Stomach (tissue), 9 donors: ENCODE data around the gene S100A5. TPM values are rescaled to one million over a fixed set of nuclear protein-coding genes. Genes with fewer than 3 reads are reported as not detected.

ENCODE experiments used
- DNase-seq, 2 donors: peaks; one replicate each; pipeline versions ENCODE4 v3.0.0 to v3.0.0-alpha.2; 2013 to 2019
- H3K27ac ChIP-seq, 5 donors: fragments of 200-600 bp in 4 of 5; sonication (generic) in 4 of 5; one replicate each; pipeline ENCODE4 v1.5.1; 2013 to 2019; ENCODE audit warnings: mild to moderate bottlenecking in 1 of 5, moderate library complexity in 1 of 5
- H3K27me3 ChIP-seq, 3 donors: fragments of 200-600 bp; sonication (generic); one replicate each; pipeline ENCODE4 v1.5.1; 2017 to 2019; ENCODE audit warnings: mixed run types in 1 of 3
- H3K36me3 ChIP-seq, 4 donors: fragments of 200-600 bp; sonication (generic); 1 replicate in 3 of 4; 2 replicates in 1 of 4; pipeline ENCODE4 v1.5.1; 2016 to 2019
- H3K4me1 ChIP-seq, 4 donors: fragments of 200-600 bp; sonication (generic); one replicate each; pipeline ENCODE4 v1.5.1; 2016 to 2019
- H3K4me3 ChIP-seq, 4 donors: fragments of 200-600 bp; sonication (generic) in 3 of 4; one replicate each; pipeline ENCODE4 v1.5.1; 2016 to 2019; ENCODE audit warnings: mild to moderate bottlenecking in 1 of 4
- H3K9me3 ChIP-seq, 4 donors: fragments of 200-600 bp; sonication (generic); one replicate each; pipeline ENCODE4 v1.5.1; 2016 to 2019
- CTCF ChIP-seq, 7 experiments: fragments of 450-650 bp in 4 of 7; fragments of 200-600 bp in 3 of 7; sonication (generic) in 3 of 7; IDR thresholded peaks; one replicate each; pipeline ENCODE4 v1.5.1; 2016 to 2019; ENCODE audit warnings: antibody characterized with exemption in 7 of 7, control low read depth in 2 of 7, mild to moderate bottlenecking in 1 of 7
- EP300 ChIP-seq: sonication (generic); formaldehyde crosslinking; IDR thresholded peaks from one replicate; pipeline ENCODE4 v1.6.1; 2017; ENCODE audit warnings: antibody characterized with exemption
- POLR2A ChIP-seq, 4 donors: fragments of 450-650 bp; IDR thresholded peaks; one replicate each; pipeline ENCODE4 v1.6.1; 2016; ENCODE audit warnings: antibody characterized with exemption in 4 of 4, control low read depth in 2 of 4, mild to moderate bottlenecking in 1 of 4, moderate library complexity in 1 of 4
- POLR2AphosphoS5 ChIP-seq, 3 donors: sonication (generic); formaldehyde crosslinking; IDR thresholded peaks; one replicate each; pipeline ENCODE4 v1.6.1; 2016; ENCODE audit warnings: antibody characterized with exemption in 3 of 3
- WGBS, 5 donors: extraction: QIAGEN DNeasy Blood & Tissue Kit in 3 of 5; methylation state at CpG; one replicate each; pipeline versions ENCODE4 v1.1.5 to v1.1.7; 2013 to 2018; 5-methylcytosine and 5-hydroxymethylcytosine counted together
- intact Hi-C: fragments of 100-400 bp; cut with DNase I; formaldehyde crosslinking; loops from one replicate; pipeline ENCODE4 v1.15.1; 2023; ENCODE audit warnings: low total_unique reads
- polyA plus RNA-seq, 3 donors: library from polyadenylated mRNA; stranded (reverse); fragments of 200-250 nt; gene quantifications; one replicate each; pipeline ENCODE4 v1.2.3, GENCODE V29; 2013
- total RNA-seq, 5 donors: library from RNA; depleted of rRNA; stranded (reverse); fragments of >200 nt; gene quantifications; one replicate each; pipeline versions ENCODE4 v1.1.0 to v1.2.3, GENCODE V29; 2014 to 2016
- donor health status: healthy with polysubstance abuse.
- donor health status: Bipolar disorder and iron deficiency.
- donor health status: healthy.

The S100A5 gene
- total and polyA plus RNA-seq, 8 donors, result not detected

- no peak overlapping the region for H3K4me3 ChIP-seq
- intact Hi-C loops, result loop anchor here (5.0 kb wide), 1 partner anchor 141 kb away; no protein-coding TSS in a partner anchor
- no peak for TF ChIP-seq CTCF (IDR thresholded peaks at IDR 0.05)
- no peak overlapping the region for H3K27ac ChIP-seq
- no peaks in the 10 kb centered on the region for H3K9me3 ChIP-seq
- H3K36me3 ChIP-seq, result no peaks in the 10 kb centered on the region
- peaks cover 0 to 11% (median 0%) of the 10 kb centered on the region in 3 donors for H3K27me3 ChIP-seq
- no peak for DNase-seq
- H3K4me1 ChIP-seq, result peaks cover 0 to 16% (median 6%) of the 10 kb centered on the region in 4 donors
- WGBS, 5 donors, result 65 to 84% (median 72%) methylated on average over 6 of the region's 6 CpGs
Observed at GRCh38 chr1:153493343-153493960, 47.3 kb downstream of the S100A5 start.

GRCh38 chr1:153490272-153491051 is 50.3 kb downstream of the S100A5 start:
- DNase-seq, result peak; percentile 45 to 76
- H3K27me3 ChIP-seq, result peaks cover 0 to 4% (median 0%) of the 10 kb centered on the region in 3 donors
- peaks cover 0 to 19% (median 8%) of the 10 kb centered on the region in 4 donors for H3K4me1 ChIP-seq
- 40 to 60% (median 45%) methylated on average over 12 of the region's 12 CpGs for WGBS, 5 donors
- TF ChIP-seq CTCF (IDR thresholded peaks at IDR 0.05), result no peak
- peak; percentile 35 to 37 (median 36) for TF ChIP-seq POLR2AphosphoS5 (IDR thresholded peaks at IDR 0.05)
- TF ChIP-seq POLR2A (IDR thresholded peaks at IDR 0.05), result no peak
- TF ChIP-seq EP300, result no peak
- no peaks in the 10 kb centered on the region for H3K9me3 ChIP-seq
- H3K4me3 ChIP-seq, result no peak overlapping the region
- no peaks in the 10 kb centered on the region for H3K36me3 ChIP-seq
- peak overlapping the region; percentile 6 to 81 (median 60) for H3K27ac ChIP-seq
- intact Hi-C loops, result loop anchor here (5.0 kb wide), 1 partner anchor 138 kb away; no protein-coding TSS in a partner anchor

DNA sequence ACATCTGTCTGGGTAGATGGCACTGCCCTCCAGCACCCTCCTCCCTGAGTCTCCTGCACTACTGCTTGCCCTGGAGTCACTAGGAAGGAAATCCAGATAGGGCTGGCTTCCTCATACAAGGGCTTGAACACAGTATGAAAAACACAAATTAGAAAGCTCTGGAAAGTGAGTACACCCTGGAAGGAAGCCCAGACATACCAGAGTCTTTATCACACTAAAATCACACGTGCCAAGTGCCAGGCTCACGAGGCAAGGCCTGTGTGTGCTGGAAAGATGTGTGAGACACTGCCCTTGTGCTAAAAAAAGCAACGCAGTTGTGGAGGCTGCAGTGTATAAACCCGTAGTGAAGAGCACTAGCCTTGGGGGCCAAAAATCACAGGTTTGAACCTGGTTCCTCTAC is 52.0 kb downstream of the S100A5 start:
- WGBS, 5 donors, result 12 to 30% (median 17%) methylated on average over 4 of the region's 4 CpGs
- peak in 1 of 2 donors; percentile 60 for DNase-seq
- Histone ChIP-seq H3K27ac (peak overlapping the region in 1 of 5 donors; percentile 81), H3K36me3 (no peaks in the 10 kb centered on the region), H3K4me3 (no peak overlapping the region), H3K4me1 (peaks cover 0 to 19% (median 6%) of the 10 kb centered on the region in 4 donors), H3K9me3 (no peaks in the 10 kb centered on the region), H3K27me3 (peaks cover 0 to 15% (median 0%) of the 10 kb centered on the region in 3 donors)
- TF ChIP-seq POLR2A (IDR thresholded peaks at IDR 0.05) (no peak), POLR2AphosphoS5 (IDR thresholded peaks at IDR 0.05) (peak in 1 of 3 donors; percentile 70)
- intact Hi-C loops, result no loop called here

GRCh38 chr1:153487707-153488106 is 53.0 kb downstream of the S100A5 start:
- Histone ChIP-seq H3K4me3 (no peak overlapping the region), H3K27ac (peak overlapping the region in 1 of 5 donors; percentile 81), H3K27me3 (peaks cover 0 to 26% (median 0%) of the 10 kb centered on the region in 3 donors), H3K9me3 (no peaks in the 10 kb centered on the region), H3K36me3 (no peaks in the 10 kb centered on the region), H3K4me1 (peaks cover 0 to 19% (median 6%) of the 10 kb centered on the region in 4 donors)
- TF ChIP-seq POLR2A (IDR thresholded peaks at IDR 0.05), result no peak
- no peak for TF ChIP-seq CTCF (IDR thresholded peaks at IDR 0.05)
- TF ChIP-seq EP300, result no peak
- no peak for TF ChIP-seq POLR2AphosphoS5 (IDR thresholded peaks at IDR 0.05)
- intact Hi-C loops, result no loop called here
- 92 to 100% (median 98%) methylated on average over 2 of the region's 2 CpGs for WGBS, 5 donors
- DNase-seq, result no peak

Other genes starting within 250 kb of the S100A5 start
- gene PGLYRP3, start 228.0 kb downstream of the S100A5 start, total RNA-seq, result not detected
- 1 to 10 TPM in 1 of 3 donors, not detected in 2; 1.6 TPM for gene PGLYRP3, start 228.0 kb downstream of the S100A5 start, polyA plus RNA-seq
- gene PGLYRP4, start 192.1 kb downstream of the S100A5 start, total RNA-seq, result not detected
- gene PGLYRP4, start 192.1 kb downstream of the S100A5 start, polyA plus RNA-seq, result 1 to 10 TPM in 1 of 3 donors, not detected in 2; 4.3 TPM
- 100 to 1,000 TPM in 3 of 5 donors, 10 to 100 TPM in 1, not detected in 1; 17.4 to 298 (median 146) TPM for gene S100A9, start 183.1 kb downstream of the S100A5 start, total RNA-seq
- 1,000 to 10,000 TPM in 1 of 3 donors, 100 to 1,000 TPM in 2; 276 to 9,878 (median 780) TPM for gene S100A9, start 183.1 kb downstream of the S100A5 start, polyA plus RNA-seq
- 1 to 10 TPM in 1 of 5 donors, not detected in 4; 9.0 TPM for gene S100A12, start 165.3 kb downstream of the S100A5 start, total RNA-seq
- gene S100A12, start 165.3 kb downstream of the S100A5 start, polyA plus RNA-seq, result 10 to 100 TPM in 2 of 3 donors, 1 to 10 TPM in 1; 8.2 to 58.3 (median 23.5) TPM
- 10 to 100 TPM in 4 of 5 donors, not detected in 1; 16.8 to 86.4 (median 38.1) TPM for gene S100A8, start 149.9 kb downstream of the S100A5 start, total RNA-seq
- over 10,000 TPM in 1 of 3 donors, 100 to 1,000 TPM in 2; 144 to 21,822 (median 281) TPM for gene S100A8, start 149.9 kb downstream of the S100A5 start, polyA plus RNA-seq
- not detected for gene S100A7A, start 124.4 kb downstream of the S100A5 start, total RNA-seq
- gene S100A7A, start 124.4 kb downstream of the S100A5 start, polyA plus RNA-seq, result under 1 TPM in 1 of 3 donors, not detected in 2; 0.20 TPM
- not detected for gene S100A7, start 80.3 kb downstream of the S100A5 start, total RNA-seq
- gene S100A7, start 80.3 kb downstream of the S100A5 start, polyA plus RNA-seq, result 100 to 1,000 TPM in 1 of 3 donors, not detected in 2; 107 TPM
- gene S100A6, start 4.9 kb downstream of the S100A5 start, total RNA-seq, result 100 to 1,000 TPM; 154 to 680 (median 330) TPM
- 1,000 to 10,000 TPM; 1,447 to 2,520 (median 1,620) TPM for gene S100A6, start 4.9 kb downstream of the S100A5 start, polyA plus RNA-seq
- 10 to 100 TPM in 4 of 5 donors, 1 to 10 TPM in 1; 9.9 to 53.3 (median 19.4) TPM for gene S100A4, start 4.9 kb upstream of the S100A5 start, total RNA-seq
- gene S100A4, start 4.9 kb upstream of the S100A5 start, polyA plus RNA-seq, result 100 to 1,000 TPM; 145 to 541 (median 274) TPM
- not detected for gene S100A3, start 8.3 kb upstream of the S100A5 start, total RNA-seq
- gene S100A3, start 8.3 kb upstream of the S100A5 start, polyA plus RNA-seq, result 10 to 100 TPM in 1 of 3 donors, 1 to 10 TPM in 2; 2.6 to 15.0 (median 5.4) TPM
- gene S100A2, start 24.9 kb upstream of the S100A5 start, total RNA-seq, result 10 to 100 TPM in 1 of 5 donors, 1 to 10 TPM in 1, not detected in 3; 2.2 to 12.7 TPM
- 1,000 to 10,000 TPM in 1 of 3 donors, 1 to 10 TPM in 2; 4.9 to 1,809 (median 8.3) TPM for gene S100A2, start 24.9 kb upstream of the S100A5 start, polyA plus RNA-seq
- gene S100A16, start 72.2 kb upstream of the S100A5 start, total RNA-seq, result 100 to 1,000 TPM in 1 of 5 donors, 10 to 100 TPM in 2, 1 to 10 TPM in 2; 8.9 to 192 (median 47.9) TPM
- gene S100A16, start 72.2 kb upstream of the S100A5 start, polyA plus RNA-seq, result 100 to 1,000 TPM; 145 to 361 (median 188) TPM
- gene S100A14, start 75.4 kb upstream of the S100A5 start, total RNA-seq, result 100 to 1,000 TPM in 1 of 5 donors, 10 to 100 TPM in 3, 1 to 10 TPM in 1; 8.8 to 488 (median 29.0) TPM
- 100 to 1,000 TPM in 2 of 3 donors, 10 to 100 TPM in 1; 70.2 to 751 (median 244) TPM for gene S100A14, start 75.4 kb upstream of the S100A5 start, polyA plus RNA-seq
- 10 to 100 TPM; 18.7 to 54.6 (median 23.5) TPM for gene S100A13, start 86.6 kb upstream of the S100A5 start, total RNA-seq
- gene S100A13, start 86.6 kb upstream of the S100A5 start, polyA plus RNA-seq, result 100 to 1,000 TPM; 140 to 271 (median 207) TPM
- gene S100A1, start 87.5 kb upstream of the S100A5 start, total RNA-seq, result not detected
- 10 to 100 TPM in 2 of 3 donors, 1 to 10 TPM in 1; 5.7 to 64.8 (median 45.5) TPM for gene S100A1, start 87.5 kb upstream of the S100A5 start, polyA plus RNA-seq
- 100 to 1,000 TPM in 1 of 5 donors, 10 to 100 TPM in 4; 21.7 to 111 (median 74.3) TPM for gene CHTOP, start 93.1 kb upstream of the S100A5 start, total RNA-seq
- gene CHTOP, start 93.1 kb upstream of the S100A5 start, polyA plus RNA-seq, result 10 to 100 TPM; 41.3 to 53.2 (median 46.0) TPM
- gene SNAPIN, start 117.8 kb upstream of the S100A5 start, total RNA-seq, result 10 to 100 TPM; 14.9 to 82.9 (median 15.6) TPM
- 10 to 100 TPM; 29.4 to 35.5 (median 29.5) TPM for gene SNAPIN, start 117.8 kb upstream of the S100A5 start, polyA plus RNA-seq
- gene ILF2, start 130.1 kb upstream of the S100A5 start, total RNA-seq, result 100 to 1,000 TPM in 1 of 5 donors, 10 to 100 TPM in 4; 17.1 to 138 (median 41.5) TPM
- 100 to 1,000 TPM in 1 of 3 donors, 10 to 100 TPM in 2; 49.1 to 103 (median 98.9) TPM for gene ILF2, start 130.1 kb upstream of the S100A5 start, polyA plus RNA-seq
- gene NPR1, start 137.8 kb upstream of the S100A5 start, total RNA-seq, result 10 to 100 TPM in 2 of 5 donors, 1 to 10 TPM in 3; 5.4 to 39.7 (median 6.6) TPM
- gene NPR1, start 137.8 kb upstream of the S100A5 start, polyA plus RNA-seq, result 1 to 10 TPM; 1.4 to 5.7 (median 2.4) TPM
- gene INTS3, start 187.1 kb upstream of the S100A5 start, total RNA-seq, result 10 to 100 TPM; 28.1 to 48.2 (median 39.4) TPM
- 10 to 100 TPM; 11.0 to 39.2 (median 19.1) TPM for gene INTS3, start 187.1 kb upstream of the S100A5 start, polyA plus RNA-seq
- 10 to 100 TPM; 14.9 to 89.9 (median 62.2) TPM for gene SLC27A3, start 234.5 kb upstream of the S100A5 start, total RNA-seq
- gene SLC27A3, start 234.5 kb upstream of the S100A5 start, polyA plus RNA-seq, result 10 to 100 TPM; 17.4 to 86.8 (median 44.1) TPM